ENCODE results near the gene HDAC4.

HDAC4 gene

GRCh38 chr2:239035997-239036731 is 364.7 kb downstream of the HDAC4 start:
- H3K9ac ChIP-seq (ENCODE audit: low read depth in 1 of 2, low read length in 2 of 2), result no peak overlapping the region
- H3K36me3 ChIP-seq (ENCODE audit: control insufficient read depth in 2 of 2, insufficient read depth in 2 of 2, low read length in 2 of 2), result no peaks in the 10 kb centered on the region
- H3K4me1 ChIP-seq (ENCODE audit: control insufficient read depth in 2 of 2, insufficient read depth in 2 of 2, low read length in 2 of 2), result no peaks in the 10 kb centered on the region
- peaks cover 3 to 4% of the 10 kb centered on the region in 2 donors for H3K27me3 ChIP-seq (ENCODE audit: control insufficient read depth in 2 of 2, insufficient read depth in 2 of 2, low read length in 2 of 2)
- no peak overlapping the region for H3K27ac ChIP-seq (ENCODE audit: low read depth in 2 of 2, low read length in 2 of 2)
- no peak overlapping the region for H3K4me3 ChIP-seq (ENCODE audit: low read length in 2 of 2)
- no peaks in the 10 kb centered on the region for H3K9me3 ChIP-seq (ENCODE audit: control insufficient read depth in 2 of 2, low read length in 2 of 2)

DNA sequence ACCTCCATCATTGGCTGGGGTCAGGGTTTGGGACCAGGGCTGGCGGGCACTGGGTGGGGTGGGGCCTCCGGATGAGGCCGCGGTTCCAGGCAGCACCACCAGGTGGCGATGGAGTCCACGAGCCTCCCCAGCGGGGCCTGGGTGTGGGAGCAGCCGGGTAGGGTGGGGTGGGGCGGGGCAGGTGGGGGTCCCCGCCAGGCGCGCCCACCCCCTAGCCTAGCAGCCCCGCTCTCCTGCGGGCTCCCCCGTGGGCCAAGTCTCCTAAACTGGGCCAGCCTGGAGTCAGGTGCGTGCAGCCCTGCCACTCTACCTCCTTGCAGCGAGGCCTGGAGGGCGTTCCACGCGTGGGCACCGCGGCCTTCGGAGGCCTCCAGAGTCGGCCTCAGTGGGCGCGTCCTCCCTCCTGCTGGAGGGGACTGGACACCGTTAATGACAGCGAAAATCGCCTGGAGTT is 365.4 kb downstream of the HDAC4 start:
- Histone ChIP-seq H3K27me3 (ENCODE audit: control insufficient read depth in 2 of 2, insufficient read depth in 2 of 2, low read length in 2 of 2) (peaks cover 2 to 4% of the 10 kb centered on the region in 2 donors), H3K4me3 (ENCODE audit: low read length in 2 of 2) (no peak overlapping the region), H3K27ac (ENCODE audit: low read depth in 2 of 2, low read length in 2 of 2) (no peak overlapping the region), H3K36me3 (ENCODE audit: control insufficient read depth in 2 of 2, insufficient read depth in 2 of 2, low read length in 2 of 2) (no peaks in the 10 kb centered on the region), H3K9me3 (ENCODE audit: control insufficient read depth in 2 of 2, low read length in 2 of 2) (no peaks in the 10 kb centered on the region), H3K9ac (ENCODE audit: low read depth in 1 of 2, low read length in 2 of 2) (no peak overlapping the region), H3K4me1 (ENCODE audit: control insufficient read depth in 2 of 2, insufficient read depth in 2 of 2, low read length in 2 of 2) (no peaks in the 10 kb centered on the region)

GRCh38 chr2:239034561-239035341 is 366.1 kb downstream of the HDAC4 start:
- H3K9me3 ChIP-seq (ENCODE audit: control insufficient read depth in 2 of 2, low read length in 2 of 2), result no peaks in the 10 kb centered on the region
- no peaks in the 10 kb centered on the region for H3K4me1 ChIP-seq (ENCODE audit: control insufficient read depth in 2 of 2, insufficient read depth in 2 of 2, low read length in 2 of 2)
- no peak overlapping the region for H3K4me3 ChIP-seq (ENCODE audit: low read length in 2 of 2)
- no peaks in the 10 kb centered on the region for H3K36me3 ChIP-seq (ENCODE audit: control insufficient read depth in 2 of 2, insufficient read depth in 2 of 2, low read length in 2 of 2)
- H3K27ac ChIP-seq (ENCODE audit: low read depth in 2 of 2, low read length in 2 of 2), result no peak overlapping the region
- H3K9ac ChIP-seq (ENCODE audit: low read depth in 1 of 2, low read length in 2 of 2), result no peak overlapping the region
- H3K27me3 ChIP-seq (ENCODE audit: control insufficient read depth in 2 of 2, insufficient read depth in 2 of 2, low read length in 2 of 2), result peaks cover 0 to 4% of the 10 kb centered on the region in 2 donors

DNA sequence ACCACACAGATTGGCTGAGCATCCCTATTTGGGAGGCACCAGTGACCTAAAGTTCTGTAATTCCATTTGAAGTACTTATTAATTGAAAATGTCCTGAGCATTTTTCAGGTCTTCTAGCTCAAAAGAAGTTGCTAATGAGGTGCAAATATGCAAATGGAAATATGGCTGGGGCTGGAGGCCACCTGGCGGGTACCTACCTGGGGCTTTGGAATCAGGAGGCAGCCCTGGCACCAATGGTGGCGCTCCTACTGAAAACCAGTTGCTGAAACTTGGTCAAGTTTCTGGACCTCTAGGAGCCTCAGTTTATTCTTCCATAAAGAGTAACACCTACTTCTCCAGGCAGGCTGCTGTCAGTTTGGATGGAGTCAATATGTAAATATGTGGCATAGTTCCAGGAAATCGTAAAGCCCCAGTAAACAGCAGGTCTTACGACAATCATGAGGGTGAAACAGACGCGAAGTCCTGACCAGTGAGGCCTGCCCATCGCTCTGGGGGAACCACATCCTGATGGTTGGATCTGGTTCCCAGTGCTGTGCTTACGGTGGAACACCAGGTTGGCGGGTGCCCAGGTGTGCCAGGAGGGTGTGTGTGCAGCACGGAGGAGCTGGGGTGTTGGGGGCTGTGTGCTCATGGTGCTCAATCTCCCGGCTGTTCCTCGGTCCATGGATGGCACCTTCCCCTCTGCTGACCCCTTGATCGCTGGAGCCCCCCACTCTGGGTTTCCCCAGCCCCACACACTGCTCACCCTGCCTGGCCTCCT is 366.8 kb downstream of the HDAC4 start:
- H3K27me3 ChIP-seq (ENCODE audit: control insufficient read depth in 2 of 2, insufficient read depth in 2 of 2, low read length in 2 of 2), result peaks cover 0 to 4% of the 10 kb centered on the region in 2 donors

GRCh38 chr2:239029958-239030357 is 370.9 kb downstream of the HDAC4 start:
- Histone ChIP-seq H3K36me3 (ENCODE audit: control insufficient read depth in 2 of 2, insufficient read depth in 2 of 2, low read length in 2 of 2) (no peaks in the 10 kb centered on the region), H3K9me3 (ENCODE audit: control insufficient read depth in 2 of 2, low read length in 2 of 2) (no peaks in the 10 kb centered on the region), H3K4me3 (ENCODE audit: low read length in 2 of 2) (no peak overlapping the region), H3K4me1 (ENCODE audit: control insufficient read depth in 2 of 2, insufficient read depth in 2 of 2, low read length in 2 of 2) (no peaks in the 10 kb centered on the region), H3K27ac (ENCODE audit: low read depth in 2 of 2, low read length in 2 of 2) (no peak overlapping the region), H3K27me3 (ENCODE audit: control insufficient read depth in 2 of 2, insufficient read depth in 2 of 2, low read length in 2 of 2) (peaks cover 0 to 4% of the 10 kb centered on the region in 2 donors), H3K9ac (ENCODE audit: low read depth in 1 of 2, low read length in 2 of 2) (no peak overlapping the region)

More for the DNA sequence above, 366.8 kb downstream of the HDAC4 start:
- Histone ChIP-seq H3K9me3 (ENCODE audit: control insufficient read depth in 2 of 2, low read length in 2 of 2) (no peaks in the 10 kb centered on the region), H3K9ac (ENCODE audit: low read depth in 1 of 2, low read length in 2 of 2) (no peak overlapping the region), H3K27ac (ENCODE audit: low read depth in 2 of 2, low read length in 2 of 2) (no peak overlapping the region), H3K4me3 (ENCODE audit: low read length in 2 of 2) (no peak overlapping the region), H3K4me1 (ENCODE audit: control insufficient read depth in 2 of 2, insufficient read depth in 2 of 2, low read length in 2 of 2) (no peaks in the 10 kb centered on the region), H3K36me3 (ENCODE audit: control insufficient read depth in 2 of 2, insufficient read depth in 2 of 2, low read length in 2 of 2) (no peaks in the 10 kb centered on the region)

DNA sequence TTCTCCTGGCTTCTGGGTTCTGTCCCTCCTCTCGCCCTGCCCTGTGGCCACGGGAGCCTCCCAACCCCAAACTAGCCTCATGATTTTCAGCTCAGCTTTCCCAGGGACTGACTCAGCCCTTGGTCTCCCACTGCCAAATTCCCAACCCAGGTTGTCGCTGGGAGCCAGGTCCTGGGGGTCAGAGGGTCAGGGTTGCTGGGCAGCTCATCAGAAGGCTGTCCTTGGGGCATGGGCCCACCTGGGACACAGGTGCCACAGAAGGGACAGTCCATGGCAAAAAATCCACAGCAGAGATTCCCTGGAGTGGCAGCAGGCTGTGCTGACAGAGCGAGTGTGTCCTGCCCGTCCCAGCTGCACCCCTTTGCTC is 372.6 kb downstream of the HDAC4 start:
- no peak overlapping the region for H3K27ac ChIP-seq (ENCODE audit: low read depth in 2 of 2, low read length in 2 of 2)
- no peak overlapping the region for H3K9ac ChIP-seq (ENCODE audit: low read depth in 1 of 2, low read length in 2 of 2)
- H3K4me3 ChIP-seq (ENCODE audit: low read length in 2 of 2), result no peak overlapping the region
- H3K9me3 ChIP-seq (ENCODE audit: control insufficient read depth in 2 of 2, low read length in 2 of 2), result no peaks in the 10 kb centered on the region
- H3K36me3 ChIP-seq (ENCODE audit: control insufficient read depth in 2 of 2, insufficient read depth in 2 of 2, low read length in 2 of 2), result no peaks in the 10 kb centered on the region
- no peaks in the 10 kb centered on the region for H3K27me3 ChIP-seq (ENCODE audit: control insufficient read depth in 2 of 2, insufficient read depth in 2 of 2, low read length in 2 of 2)
- H3K4me1 ChIP-seq (ENCODE audit: control insufficient read depth in 2 of 2, insufficient read depth in 2 of 2, low read length in 2 of 2), result no peaks in the 10 kb centered on the region

- H3K4me1 ChIP-seq (ENCODE audit: control insufficient read depth in 2 of 2, insufficient read depth in 2 of 2, low read length in 2 of 2), result no peaks in the 10 kb centered on the region
- no peak overlapping the region for H3K4me3 ChIP-seq (ENCODE audit: low read length in 2 of 2)
- no peaks in the 10 kb centered on the region for H3K9me3 ChIP-seq (ENCODE audit: control insufficient read depth in 2 of 2, low read length in 2 of 2)
- no peaks in the 10 kb centered on the region for H3K36me3 ChIP-seq (ENCODE audit: control insufficient read depth in 2 of 2, insufficient read depth in 2 of 2, low read length in 2 of 2)
- H3K27me3 ChIP-seq (ENCODE audit: control insufficient read depth in 2 of 2, insufficient read depth in 2 of 2, low read length in 2 of 2), result no peaks in the 10 kb centered on the region
- no peak overlapping the region for H3K9ac ChIP-seq (ENCODE audit: low read depth in 1 of 2, low read length in 2 of 2)
- no peak overlapping the region for H3K27ac ChIP-seq (ENCODE audit: low read depth in 2 of 2, low read length in 2 of 2)
Measured at GRCh38 chr2:239027391-239028252, 373.2 kb downstream of the HDAC4 start.

- no peak overlapping the region for H3K4me3 ChIP-seq (ENCODE audit: low read length in 2 of 2)
- no peaks in the 10 kb centered on the region for H3K4me1 ChIP-seq (ENCODE audit: control insufficient read depth in 2 of 2, insufficient read depth in 2 of 2, low read length in 2 of 2)
- H3K9me3 ChIP-seq (ENCODE audit: control insufficient read depth in 2 of 2, low read length in 2 of 2), result no peaks in the 10 kb centered on the region
- no peak overlapping the region for H3K9ac ChIP-seq (ENCODE audit: low read depth in 1 of 2, low read length in 2 of 2)
- no peaks in the 10 kb centered on the region for H3K36me3 ChIP-seq (ENCODE audit: control insufficient read depth in 2 of 2, insufficient read depth in 2 of 2, low read length in 2 of 2)
- H3K27ac ChIP-seq (ENCODE audit: low read depth in 2 of 2, low read length in 2 of 2), result no peak overlapping the region
- H3K27me3 ChIP-seq (ENCODE audit: control insufficient read depth in 2 of 2, insufficient read depth in 2 of 2, low read length in 2 of 2), result no peaks in the 10 kb centered on the region
Measured at GRCh38 chr2:239026711-239027361, 374.0 kb downstream of the HDAC4 start.

DNA sequence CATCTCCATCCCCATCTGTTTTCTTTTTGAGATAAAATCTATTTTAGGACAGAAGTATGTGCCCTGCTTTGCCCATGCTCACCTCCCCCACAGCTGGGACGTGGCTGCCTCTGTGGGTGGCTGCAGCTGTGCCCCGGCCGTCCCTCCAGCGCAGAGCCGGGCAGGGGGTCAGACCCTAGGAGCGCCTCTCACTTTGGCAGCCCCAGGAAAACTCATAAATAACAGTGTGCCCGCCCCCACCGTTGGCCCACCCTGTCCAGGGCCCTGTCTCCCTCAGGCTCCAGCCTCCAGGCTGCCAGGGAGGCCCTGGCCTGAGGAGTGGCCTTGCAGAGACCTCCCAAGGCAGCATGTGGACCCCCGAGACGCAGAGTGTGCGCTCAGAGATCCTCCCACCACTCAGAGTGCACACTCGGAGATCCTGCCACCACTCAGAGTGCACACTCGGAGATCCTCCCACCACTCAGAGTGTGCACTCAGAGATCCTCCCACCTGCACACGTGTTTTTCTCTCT is 374.8 kb downstream of the HDAC4 start:
- Histone ChIP-seq H3K9ac (ENCODE audit: low read depth in 1 of 2, low read length in 2 of 2) (no peak overlapping the region), H3K27ac (ENCODE audit: low read depth in 2 of 2, low read length in 2 of 2) (no peak overlapping the region), H3K9me3 (ENCODE audit: control insufficient read depth in 2 of 2, low read length in 2 of 2) (no peaks in the 10 kb centered on the region), H3K4me1 (ENCODE audit: control insufficient read depth in 2 of 2, insufficient read depth in 2 of 2, low read length in 2 of 2) (no peaks in the 10 kb centered on the region), H3K4me3 (ENCODE audit: low read length in 2 of 2) (no peak overlapping the region), H3K36me3 (ENCODE audit: control insufficient read depth in 2 of 2, insufficient read depth in 2 of 2, low read length in 2 of 2) (no peaks in the 10 kb centered on the region), H3K27me3 (ENCODE audit: control insufficient read depth in 2 of 2, insufficient read depth in 2 of 2, low read length in 2 of 2) (no peaks in the 10 kb centered on the region)
